Chondrocyte (in vitro differentiated cells): Measurements from ENCODE around the gene NEDD4L. TPM values are rescaled to one million over a fixed set of nuclear protein-coding genes. Genes with fewer than 3 reads are reported as not detected.

Experiments
- DNase-seq: peaks from one replicate; pipeline ENCODE4 v3.0.0; 2021; ENCODE audit warnings: mixed read lengths, low spot score
- H3K27ac Mint-ChIP-seq: one replicate; pipeline ENCODE4 v1.8.0; 2021; ENCODE audit warnings: mild to moderate bottlenecking, moderate library complexity, mixed read lengths; ENCODE audit not compliant: unreplicated experiment
- H3K27me3 Mint-ChIP-seq: 2 replicates; pipeline ENCODE4 v1.8.0; 2021; ENCODE audit warnings: low read depth, mixed read lengths
- H3K36me3 Mint-ChIP-seq: 2 replicates; pipeline ENCODE4 v1.8.0; 2021; ENCODE audit warnings: low read depth, mixed read lengths
- H3K4me1 Mint-ChIP-seq: 2 replicates; pipeline ENCODE4 v1.8.0; 2021; ENCODE audit warnings: low read depth, mild to moderate bottlenecking, mixed read lengths
- H3K4me3 Mint-ChIP-seq: one replicate; pipeline ENCODE4 v1.8.0; 2021; ENCODE audit warnings: mild to moderate bottlenecking, moderate library complexity, mixed read lengths; ENCODE audit not compliant: unreplicated experiment
- H3K9me3 Mint-ChIP-seq: 2 replicates; pipeline ENCODE4 v1.8.0; 2021; ENCODE audit warnings: low read depth, mixed read lengths
- total RNA-seq: library from RNA; stranded (reverse); gene quantifications from 3 replicates; pipeline ENCODE4 v1.2.1, GENCODE V29; 2021
- TF ChIP-seq, protein P1 (sequence below): fragments of 200-600 bp; sonication (generic); IDR thresholded peaks from 2 replicates; pipeline ENCODE4 v1.5.0; 2021; ENCODE audit warnings: antibody characterized with exemption, mild to moderate bottlenecking, moderate library complexity

Gene NEDD4L
- total RNA-seq, 1 donor from 2014 or later: 25.8 TPM

- Mint-ChIP-seq H3K4me1 (peaks cover 48% of the 10 kb centered on the region), H3K27me3 (no peaks in the 10 kb centered on the region), H3K27ac (peak overlapping the region; percentile 93), H3K4me3 (peak overlapping the region; percentile 29), H3K9me3 (no peaks in the 10 kb centered on the region), H3K36me3 (peaks cover 3% of the 10 kb centered on the region)
- DNase-seq: no peak
- TF ChIP-seq, protein P1, sequence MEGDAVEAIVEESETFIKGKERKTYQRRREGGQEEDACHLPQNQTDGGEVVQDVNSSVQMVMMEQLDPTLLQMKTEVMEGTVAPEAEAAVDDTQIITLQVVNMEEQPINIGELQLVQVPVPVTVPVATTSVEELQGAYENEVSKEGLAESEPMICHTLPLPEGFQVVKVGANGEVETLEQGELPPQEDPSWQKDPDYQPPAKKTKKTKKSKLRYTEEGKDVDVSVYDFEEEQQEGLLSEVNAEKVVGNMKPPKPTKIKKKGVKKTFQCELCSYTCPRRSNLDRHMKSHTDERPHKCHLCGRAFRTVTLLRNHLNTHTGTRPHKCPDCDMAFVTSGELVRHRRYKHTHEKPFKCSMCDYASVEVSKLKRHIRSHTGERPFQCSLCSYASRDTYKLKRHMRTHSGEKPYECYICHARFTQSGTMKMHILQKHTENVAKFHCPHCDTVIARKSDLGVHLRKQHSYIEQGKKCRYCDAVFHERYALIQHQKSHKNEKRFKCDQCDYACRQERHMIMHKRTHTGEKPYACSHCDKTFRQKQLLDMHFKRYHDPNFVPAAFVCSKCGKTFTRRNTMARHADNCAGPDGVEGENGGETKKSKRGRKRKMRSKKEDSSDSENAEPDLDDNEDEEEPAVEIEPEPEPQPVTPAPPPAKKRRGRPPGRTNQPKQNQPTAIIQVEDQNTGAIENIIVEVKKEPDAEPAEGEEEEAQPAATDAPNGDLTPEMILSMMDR: no peak
Observed at GRCh38 chr18:58314284-58314683, 270.3 kb downstream of the NEDD4L start.

DNA sequence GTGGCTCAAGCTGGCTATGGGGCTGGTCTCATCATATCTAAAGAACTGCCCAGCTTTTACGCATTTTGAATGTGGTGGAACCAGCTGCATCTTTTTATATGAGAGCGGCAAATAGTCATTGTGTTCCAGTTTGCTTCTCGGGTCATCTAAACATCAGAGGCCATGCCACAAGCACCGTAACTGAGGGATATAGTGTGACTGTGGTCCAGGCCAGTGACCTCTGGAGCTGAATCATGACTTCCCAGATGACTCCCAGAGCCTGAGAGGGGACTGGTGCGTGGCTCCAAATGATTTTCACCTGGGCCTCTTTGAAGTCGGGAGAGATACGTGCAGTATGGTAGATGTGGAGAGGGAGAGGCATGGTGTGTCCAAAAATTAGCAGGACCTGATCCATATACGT lies 271.0 kb downstream of the NEDD4L start:
- Mint-ChIP-seq H3K36me3 (peaks cover 3% of the 10 kb centered on the region), H3K27ac (peak overlapping the region; percentile 93)
- DNase-seq: no peak

DNA sequence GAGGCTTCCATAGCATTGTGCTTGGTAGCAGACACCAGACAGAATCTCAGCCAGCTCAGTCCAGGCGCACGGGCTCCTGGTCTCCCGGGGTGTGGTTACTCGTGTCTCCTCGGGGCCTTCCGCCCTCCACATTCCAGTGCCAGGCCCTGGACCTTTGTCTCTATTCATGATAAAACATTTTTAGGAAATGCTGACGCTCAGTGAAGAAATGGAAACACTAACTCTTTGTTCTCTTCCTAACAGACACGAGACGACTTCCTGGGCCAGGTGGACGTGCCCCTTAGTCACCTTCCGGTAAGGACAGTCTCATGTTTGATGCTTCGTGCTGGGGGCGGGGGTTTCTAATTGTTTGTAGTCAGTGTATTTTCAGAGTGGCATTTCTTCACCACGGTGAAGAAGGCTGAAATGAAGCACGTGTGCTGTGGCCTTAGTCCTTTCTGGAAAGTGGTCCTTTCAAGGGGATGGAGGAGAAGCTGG lies 271.8 kb downstream of the NEDD4L start:
- no peak overlapping the region for H3K4me3 Mint-ChIP-seq
- peak overlapping the region; percentile 71 for H3K27ac Mint-ChIP-seq
- peaks cover 3% of the 10 kb centered on the region for H3K36me3 Mint-ChIP-seq
- H3K9me3 Mint-ChIP-seq: no peaks in the 10 kb centered on the region
- H3K27me3 Mint-ChIP-seq: no peaks in the 10 kb centered on the region
- DNase-seq: no peak
- TF ChIP-seq, protein P1: no peak
- H3K4me1 Mint-ChIP-seq: peaks cover 44% of the 10 kb centered on the region

More for the DNA sequence above, 271.0 kb downstream of the NEDD4L start:
- Mint-ChIP-seq H3K4me3 (no peak overlapping the region), H3K27me3 (no peaks in the 10 kb centered on the region), H3K4me1 (peaks cover 48% of the 10 kb centered on the region), H3K9me3 (no peaks in the 10 kb centered on the region)
- TF ChIP-seq, protein P1: no peak

DNA sequence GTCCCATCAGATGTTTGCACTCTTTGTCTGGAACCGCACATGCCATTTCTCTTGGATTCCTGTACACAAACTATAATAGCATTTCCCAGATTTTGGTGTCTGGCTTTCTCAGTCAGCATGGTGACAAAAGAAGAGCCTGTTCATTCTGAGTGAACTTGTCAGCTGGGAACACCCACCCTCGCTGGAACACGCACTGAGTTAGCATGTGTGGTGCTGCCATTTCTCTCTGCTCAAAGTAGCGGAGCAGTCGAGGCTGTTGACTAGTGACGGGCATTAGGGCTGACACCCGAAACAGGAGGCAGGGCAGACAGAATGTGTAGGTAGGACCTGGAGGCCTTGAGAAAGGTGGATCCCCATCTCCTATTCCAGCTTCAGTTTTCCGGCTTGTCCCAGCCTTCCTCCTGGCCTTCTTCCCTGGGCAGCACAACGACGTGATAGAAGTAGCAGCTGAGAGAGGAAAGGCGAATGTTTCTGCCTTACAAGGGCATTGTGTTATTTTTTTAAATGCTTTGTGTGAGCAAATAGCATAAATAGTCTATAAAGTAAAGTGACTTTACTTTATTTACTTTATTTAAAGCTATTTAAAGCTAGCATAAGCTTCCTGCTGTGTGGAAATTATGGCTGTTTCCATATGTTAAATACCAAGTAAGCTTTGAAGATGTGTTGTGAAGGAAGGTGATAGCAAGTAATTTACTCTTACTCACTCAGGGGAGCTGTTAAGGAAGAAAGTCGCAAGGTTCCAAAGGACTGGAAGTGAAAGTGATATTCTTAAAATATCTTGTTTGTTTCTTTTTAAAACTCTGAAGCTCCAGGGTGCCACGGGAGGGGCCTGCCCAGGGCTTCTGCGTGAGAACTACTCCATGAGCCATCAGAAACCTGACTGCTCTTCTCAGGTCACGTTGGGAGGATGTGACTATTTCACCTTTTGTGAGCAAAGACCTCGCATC lies 272.6 kb downstream of the NEDD4L start:
- H3K4me1 Mint-ChIP-seq: peaks cover 50% of the 10 kb centered on the region
- no peaks in the 10 kb centered on the region for H3K9me3 Mint-ChIP-seq
- no peak overlapping the region for H3K4me3 Mint-ChIP-seq
- H3K36me3 Mint-ChIP-seq: peaks cover 3% of the 10 kb centered on the region
- H3K27ac Mint-ChIP-seq: peak overlapping the region; percentile 55
- TF ChIP-seq, protein P1: no peak
- DNase-seq: no peak
- H3K27me3 Mint-ChIP-seq: no peaks in the 10 kb centered on the region

DNA sequence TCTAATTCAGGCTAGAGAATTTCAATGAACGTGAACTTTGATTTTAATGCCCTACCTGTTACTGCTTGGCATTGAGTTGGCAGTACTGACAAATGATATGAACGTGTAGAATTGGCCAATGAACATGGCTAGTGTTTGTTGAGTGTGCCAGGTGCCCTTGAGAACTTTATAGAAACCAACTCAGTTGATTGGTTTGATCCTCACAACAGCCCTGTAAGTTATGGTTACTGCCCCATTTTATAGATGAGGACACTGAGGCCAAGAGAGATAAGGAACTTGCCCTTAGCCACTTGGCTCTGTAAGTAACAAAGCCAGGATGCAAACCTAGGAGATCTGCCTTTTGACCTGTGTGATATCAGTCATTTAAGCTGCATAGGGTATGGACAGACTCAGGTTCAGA lies 275.7 kb downstream of the NEDD4L start:
- TF ChIP-seq, protein P1: no peak
- Mint-ChIP-seq H3K4me1 (peaks cover 43% of the 10 kb centered on the region), H3K27ac (no peak overlapping the region), H3K9me3 (no peaks in the 10 kb centered on the region), H3K4me3 (no peak overlapping the region), H3K27me3 (no peaks in the 10 kb centered on the region), H3K36me3 (peaks cover 3% of the 10 kb centered on the region)
- no peak for DNase-seq
